Thyroid gland (tissue), 4 donors: ENCODE data around the gene KLF11.

Experiments used
- CTCF ChIP-seq, 6 experiments: fragments of 200-600 bp in 3 of 6; fragments of 450-650 bp in 3 of 6; sonication (generic) in 3 of 6; IDR thresholded peaks; one replicate each; pipeline ENCODE4 v1.5.1; 2016 to 2019; ENCODE audit warnings: antibody characterized with exemption in 6 of 6, mild to moderate bottlenecking in 2 of 6, inconsistent platforms in 1 of 6, moderate library complexity in 1 of 6
- POLR2A ChIP-seq, 2 donors: fragments of 450-650 bp; IDR thresholded peaks; one replicate each; pipeline ENCODE4 v1.6.1; 2017; ENCODE audit warnings: antibody characterized with exemption in 2 of 2, mild to moderate bottlenecking in 2 of 2, moderate library complexity in 1 of 2

DNA sequence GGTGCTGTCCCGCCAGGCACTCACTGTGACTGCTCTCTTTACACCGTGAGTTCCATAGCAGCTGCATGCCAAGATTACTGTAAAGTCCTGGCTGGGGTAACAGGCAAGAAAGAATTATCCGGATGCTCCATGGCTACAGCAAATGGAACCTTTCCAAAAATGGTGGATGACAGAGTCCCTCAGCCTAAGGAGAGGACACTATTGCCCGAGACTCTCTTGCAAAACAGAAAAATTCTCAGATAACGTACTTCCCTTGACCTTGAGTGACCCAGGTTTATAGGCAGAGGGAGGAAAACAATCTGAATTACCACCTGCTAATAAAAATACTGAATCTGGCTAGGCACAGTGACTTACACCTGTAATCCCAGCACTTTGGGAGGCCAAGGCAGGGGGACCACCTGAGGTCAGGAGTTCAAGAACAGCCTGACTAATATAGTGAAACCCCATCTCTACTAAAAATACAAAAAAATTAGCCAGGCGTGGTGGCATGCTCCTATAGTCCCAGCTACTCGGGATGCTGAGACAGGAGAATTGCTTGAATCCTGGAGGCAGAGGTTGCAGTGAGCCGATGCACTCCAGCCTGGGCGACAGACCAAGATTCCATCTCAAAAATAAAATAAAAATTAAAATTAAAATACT lies 32.3 kb downstream of the KLF11 start:
- TF ChIP-seq CTCF (IDR thresholded peaks at IDR 0.05) = no peak
- no peak for TF ChIP-seq POLR2A (IDR thresholded peaks at IDR 0.05)
